ENCODE results near the gene PLA2G2A.

GRCh38 chr1:19926296-19927129, 52.9 kb downstream of the PLA2G2A start:
- TF ChIP-seq CTCF (IDR thresholded peaks at IDR 0.05; ENCODE audit: insufficient read depth, low read depth, low read length) (no peak), EZH2 (IDR thresholded peaks at IDR 0.05; ENCODE audit: insufficient read depth, low read length) (no peak)

All from astrocyte (in vitro differentiated cells and primary cell).